Activated CD8-positive, alpha-beta T cell treated with anti-CD3 and anti-CD28 coated beads, Interleukin-2, amount 10 ng/mL, durations not matched to agents 7 days and 5 days (primary cell): ENCODE data around the gene ARF3. TPM values are rescaled to one million over a fixed set of nuclear protein-coding genes. Genes with fewer than 3 reads are reported as not detected.
A peak's percentile ranks its signal among the peaks of the same experiment; 100 is the strongest.

Experiments used
- ATAC-seq: fragments of 150-1000 bp; cut with Tn5 transposase; one replicate; pipeline ENCODE4 v1.10.0; 2021; ENCODE audit warnings: moderate library complexity
- CTCF ChIA-PET: fragments of 350-600 bp; sonication (Branson Sonifier 250); formaldehyde crosslinking; loops from one replicate; lab custom pipeline; 2021; ENCODE audit warnings: antibody characterized with exemption; lab: Charles Lee
- POLR2A ChIA-PET: fragments of 350-600 bp; sonication (Branson Sonifier 250); formaldehyde crosslinking; loops from one replicate; lab custom pipeline; 2021; ENCODE audit warnings: antibody characterized with exemption; lab: Charles Lee
- DNase-seq: peaks from one replicate; pipeline ENCODE4 v3.0.0-alpha.2; 2020
- H3K27ac Mint-ChIP-seq: one replicate; pipeline ENCODE4 v1.8.0; 2021; ENCODE audit warnings: mild to moderate bottlenecking, mixed read lengths
- H3K27me3 Mint-ChIP-seq: one replicate; pipeline ENCODE4 v1.8.0; 2021; ENCODE audit warnings: low read depth, mixed read lengths
- H3K36me3 Mint-ChIP-seq: one replicate; pipeline ENCODE4 v1.8.0; 2021; ENCODE audit warnings: low read depth, mixed read lengths
- H3K4me1 Mint-ChIP-seq: one replicate; pipeline ENCODE4 v1.8.0; 2021; ENCODE audit warnings: low read depth, mixed read lengths
- H3K4me3 Mint-ChIP-seq: one replicate; pipeline ENCODE4 v1.8.0; 2021; ENCODE audit warnings: mild to moderate bottlenecking, mixed read lengths
- H3K9me3 Mint-ChIP-seq: one replicate; pipeline ENCODE4 v1.8.0; 2022; ENCODE audit warnings: mixed read lengths; ENCODE audit not compliant: insufficient read depth
- total RNA-seq, 2 experiments: library from RNA; stranded (reverse); gene quantifications; one replicate each; pipeline ENCODE4 v1.2.3, GENCODE V29; 2021

Gene ARF3
- total RNA-seq, 2 experiments from 2014 or later = 104 to 108 TPM

DNA sequence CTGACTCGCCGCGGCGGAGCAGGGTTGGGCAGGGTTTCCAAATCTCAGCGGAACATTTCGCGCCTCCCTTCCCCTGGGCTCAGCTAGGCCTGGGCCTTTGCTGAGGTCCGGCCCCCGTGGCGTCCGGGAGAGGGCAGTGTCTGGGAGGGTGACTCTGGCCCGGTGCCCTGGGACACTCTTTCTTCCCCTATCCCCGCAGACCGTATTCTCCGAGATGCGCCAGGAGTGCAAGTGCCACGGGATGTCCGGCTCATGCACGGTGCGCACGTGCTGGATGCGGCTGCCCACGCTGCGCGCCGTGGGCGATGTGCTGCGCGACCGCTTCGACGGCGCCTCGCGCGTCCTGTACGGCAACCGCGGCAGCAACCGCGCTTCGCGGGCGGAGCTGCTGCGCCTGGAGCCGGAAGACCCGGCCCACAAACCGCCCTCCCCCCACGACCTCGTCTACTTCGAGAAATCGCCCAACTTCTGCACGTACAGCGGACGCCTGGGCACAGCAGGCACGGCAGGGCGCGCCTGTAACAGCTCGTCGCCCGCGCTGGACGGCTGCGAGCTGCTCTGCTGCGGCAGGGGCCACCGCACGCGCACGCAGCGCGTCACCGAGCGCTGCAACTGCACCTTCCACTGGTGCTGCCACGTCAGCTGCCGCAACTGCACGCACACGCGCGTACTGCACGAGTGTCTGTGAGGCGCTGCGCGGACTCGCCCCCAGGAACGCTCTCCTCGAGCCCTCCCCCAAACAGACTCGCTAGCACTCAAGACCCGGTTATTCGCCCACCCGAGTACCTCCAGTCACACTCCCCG is 23.9 kb upstream of the ARF3 start:
- peaks cover 74% of the 10 kb centered on the region for H3K27me3 Mint-ChIP-seq
- CTCF ChIA-PET = interaction anchor here (0.6 to 5.9 kb wide), 8 partner anchors 9 to 166 kb away, joined by 3 to 59 read pairs (median 4); partner anchors contain the start of genes DDX23, FKBP11 and WNT10B
- H3K36me3 Mint-ChIP-seq = no peaks in the 10 kb centered on the region
- H3K27ac Mint-ChIP-seq = peak overlapping the region; percentile 82
- no peaks in the 10 kb centered on the region for H3K9me3 Mint-ChIP-seq
- peak overlapping the region; percentile 76 for H3K4me3 Mint-ChIP-seq
- ATAC-seq (peak; percentile 35), DNase-seq (peak; percentile 70)
- POLR2A ChIA-PET = interaction anchor here (2.0 kb wide), 1 partner anchor 128 kb away, joined by 10 read pairs; the partner anchor contains the start of gene DDX23
- H3K4me1 Mint-ChIP-seq = peaks cover 53% of the 10 kb centered on the region

- peaks cover 53% of the 10 kb centered on the region for H3K4me1 Mint-ChIP-seq
- H3K4me3 Mint-ChIP-seq = peak overlapping the region; percentile 76
- H3K27me3 Mint-ChIP-seq = peaks cover 75% of the 10 kb centered on the region
- peak overlapping the region; percentile 82 for H3K27ac Mint-ChIP-seq
- H3K9me3 Mint-ChIP-seq = no peaks in the 10 kb centered on the region
- ChIA-PET POLR2A (interaction anchor here (0.7 to 2.0 kb wide), 3 partner anchors 56 to 221 kb away, joined by 3 to 10 read pairs (median 3); partner anchors contain the start of gene DDX23), CTCF (interaction anchor here (1.0 to 5.9 kb wide), 12 partner anchors 7 to 165 kb away, joined by 3 to 77 read pairs (median 10); partner anchors contain the start of genes ARF3, DDX23, FKBP11 and WNT10B)
- H3K36me3 Mint-ChIP-seq = no peaks in the 10 kb centered on the region
- peak; percentile 18 for ATAC-seq
- peak; percentile 50 for DNase-seq
Measured at GRCh38 chr12:48980389-48980952, 23.2 kb upstream of the ARF3 start.

- Mint-ChIP-seq H3K4me3 (peak overlapping the region; percentile 76), H3K27ac (peak overlapping the region; percentile 70), H3K27me3 (peaks cover 73% of the 10 kb centered on the region), H3K4me1 (peaks cover 53% of the 10 kb centered on the region), H3K9me3 (no peaks in the 10 kb centered on the region), H3K36me3 (no peaks in the 10 kb centered on the region)
- DNase-seq (peak; percentile 68), ATAC-seq (peak; percentile 43)
- ChIA-PET CTCF (interaction anchor here (1.0 to 5.9 kb wide), 17 partner anchors 8 to 165 kb away, joined by 3 to 77 read pairs (median 6); partner anchors contain the start of genes ARF3, DDX23, FKBP11 and WNT10B), POLR2A (interaction anchor here (0.7 to 2.0 kb wide), 3 partner anchors 56 to 222 kb away, joined by 3 to 10 read pairs (median 3); partner anchors contain the start of gene DDX23)
Measured at GRCh38 chr12:48979602-48980388, 22.5 kb upstream of the ARF3 start.

DNA sequence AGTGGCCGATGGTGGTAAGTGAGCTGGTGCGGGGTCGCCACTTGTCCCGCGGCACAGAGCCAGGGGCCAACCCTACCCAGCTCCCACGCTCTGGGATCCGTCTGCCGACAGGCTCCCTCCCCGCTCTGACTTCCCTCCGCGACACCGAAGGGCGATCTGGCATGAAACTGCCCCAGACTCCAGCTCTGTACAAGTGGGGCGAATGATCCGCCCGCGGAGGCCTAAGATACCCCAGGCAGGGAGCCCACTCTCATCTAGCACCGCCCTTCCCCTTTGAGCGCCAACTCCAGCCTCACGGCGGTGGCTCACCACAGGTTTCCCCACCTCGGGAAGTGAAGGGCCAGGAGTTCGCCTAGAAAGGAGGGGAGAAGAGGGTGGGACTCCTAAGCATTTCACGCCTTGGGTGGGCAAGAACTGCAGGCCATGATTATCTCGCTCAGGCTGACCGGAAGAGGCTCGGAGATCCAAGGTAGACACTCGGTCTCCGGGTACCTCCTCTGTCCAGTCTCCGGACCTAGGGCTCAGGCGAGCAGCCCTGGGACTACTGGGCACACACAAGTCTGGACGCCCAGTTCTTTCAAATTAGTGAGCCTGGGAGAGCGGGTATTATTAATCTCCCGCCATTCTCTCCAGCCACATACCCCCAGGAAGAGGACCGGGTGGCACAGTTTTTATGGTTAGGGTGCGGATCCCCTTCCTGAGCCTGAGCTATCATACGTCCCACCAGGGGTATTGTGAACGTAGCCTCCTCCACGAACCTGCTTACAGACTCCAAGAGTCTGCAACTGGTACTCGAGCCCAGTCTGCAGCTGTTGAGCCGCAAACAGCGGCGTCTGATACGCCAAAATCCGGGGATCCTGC is 21.7 kb upstream of the ARF3 start:
- peak; percentile 3 for ATAC-seq
- CTCF ChIA-PET = interaction anchor here (0.9 to 5.9 kb wide), 21 partner anchors 9 to 164 kb away, joined by 3 to 77 read pairs (median 8); partner anchors contain the start of genes ARF3, DDN, DDX23 and FKBP11
- Mint-ChIP-seq H3K4me3 (peak overlapping the region; percentile 76), H3K9me3 (no peaks in the 10 kb centered on the region), H3K36me3 (no peaks in the 10 kb centered on the region), H3K27ac (peak overlapping the region; percentile 70), H3K4me1 (peaks cover 53% of the 10 kb centered on the region), H3K27me3 (peaks cover 70% of the 10 kb centered on the region)
- POLR2A ChIA-PET = interaction anchor here (0.9 to 2.0 kb wide), 4 partner anchors 21 to 126 kb away, joined by 3 to 10 read pairs (median 4); partner anchors contain the start of genes ARF3, DDX23 and FKBP11
- no peak for DNase-seq

DNA sequence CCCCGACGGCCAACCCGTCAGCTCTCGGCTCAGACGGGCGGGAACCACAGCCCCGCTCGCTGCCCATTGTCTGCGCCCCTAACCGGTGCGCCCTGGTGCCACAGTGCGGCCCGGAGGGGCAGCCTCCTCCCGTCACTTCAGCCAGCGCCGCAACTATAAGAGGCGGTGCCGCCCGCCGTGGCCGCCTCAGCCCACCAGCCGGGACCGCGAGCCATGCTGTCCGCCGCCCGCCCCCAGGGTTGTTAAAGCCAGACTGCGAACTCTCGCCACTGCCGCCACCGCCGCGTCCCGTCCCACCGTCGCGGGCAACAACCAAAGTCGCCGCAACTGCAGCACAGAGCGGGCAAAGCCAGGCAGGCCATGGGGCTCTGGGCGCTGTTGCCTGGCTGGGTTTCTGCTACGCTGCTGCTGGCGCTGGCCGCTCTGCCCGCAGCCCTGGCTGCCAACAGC is 21.0 kb upstream of the ARF3 start, which contains the start of gene WNT1:
TSS of gene WNT1 (plus strand) at position 32 of the 450 bp plus-strand sequence. CDS start at position 361, 329 bp downstream.
- ChIA-PET POLR2A (interaction anchor here (0.9 to 1.3 kb wide), 4 partner anchors 10 to 53 kb away, joined by 3 to 4 read pairs (median 3); partner anchors contain the start of genes ARF3 and FKBP11), CTCF (interaction anchor here (0.6 to 5.9 kb wide), 22 partner anchors 9 to 164 kb away, joined by 3 to 77 read pairs (median 8); partner anchors contain the start of genes ARF3, DDN, DDX23 and FKBP11)
- Mint-ChIP-seq H3K9me3 (no peaks in the 10 kb centered on the region), H3K4me1 (peaks cover 53% of the 10 kb centered on the region), H3K27me3 (peaks cover 68% of the 10 kb centered on the region), H3K4me3 (peak within 1 kb of the TSS; percentile 76), H3K27ac (peak within 1 kb of the TSS; percentile 39), H3K36me3 (no peaks in the 10 kb centered on the region)
- ATAC-seq (peak; percentile 4), DNase-seq (no peak)

DNA sequence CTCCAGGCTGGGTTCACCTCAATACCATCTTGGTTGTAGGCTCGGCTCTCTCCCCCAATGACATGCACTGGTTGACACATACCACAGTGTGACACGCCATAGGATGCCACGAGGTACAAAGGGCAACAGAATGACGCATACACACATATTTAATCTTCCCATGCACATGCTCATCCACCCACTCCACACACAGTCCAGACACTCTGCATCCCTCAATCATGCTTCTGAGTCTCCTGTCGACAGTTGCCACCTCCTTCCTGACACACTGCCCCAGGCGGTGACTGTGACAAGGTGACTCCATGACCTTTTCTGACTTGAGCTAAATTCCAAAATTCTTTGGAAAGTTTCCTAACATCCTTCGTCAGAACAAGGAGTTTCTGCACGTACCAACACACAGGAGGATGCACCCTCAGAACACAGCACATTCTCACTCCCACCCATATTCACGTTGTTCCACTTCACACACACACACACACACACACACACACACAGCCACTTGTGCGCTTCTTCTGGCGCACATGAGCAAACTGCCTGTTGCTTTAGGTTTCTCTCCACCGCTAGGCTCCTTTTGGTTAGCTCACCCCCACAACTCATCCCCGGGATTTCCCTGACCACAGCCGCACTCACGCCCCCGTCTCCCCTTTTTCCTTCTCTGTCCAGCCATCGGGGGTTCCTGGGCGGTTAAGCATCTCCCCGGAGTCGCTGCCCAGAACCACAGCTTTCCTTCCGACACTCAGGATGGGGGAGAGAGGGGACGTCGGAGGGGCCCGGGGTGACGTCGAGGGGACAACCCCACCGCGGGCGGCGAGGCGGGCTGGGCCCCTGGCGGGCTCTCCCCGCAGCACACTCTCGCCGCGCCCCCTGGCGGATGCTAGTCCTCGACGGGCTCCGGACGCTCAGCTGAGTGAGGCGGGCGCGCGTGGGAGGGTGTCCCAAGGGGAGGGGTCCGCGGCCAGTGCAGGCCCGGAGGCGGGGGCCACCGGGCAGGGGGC is 20.3 kb upstream of the ARF3 start:
- POLR2A ChIA-PET = interaction anchor here (0.6 to 1.3 kb wide), 6 partner anchors 9 to 125 kb away, joined by 3 to 4 read pairs (median 3); partner anchors contain the start of genes ARF3, DDX23 and FKBP11
- peaks cover 58% of the 10 kb centered on the region for H3K4me1 Mint-ChIP-seq

DNA sequence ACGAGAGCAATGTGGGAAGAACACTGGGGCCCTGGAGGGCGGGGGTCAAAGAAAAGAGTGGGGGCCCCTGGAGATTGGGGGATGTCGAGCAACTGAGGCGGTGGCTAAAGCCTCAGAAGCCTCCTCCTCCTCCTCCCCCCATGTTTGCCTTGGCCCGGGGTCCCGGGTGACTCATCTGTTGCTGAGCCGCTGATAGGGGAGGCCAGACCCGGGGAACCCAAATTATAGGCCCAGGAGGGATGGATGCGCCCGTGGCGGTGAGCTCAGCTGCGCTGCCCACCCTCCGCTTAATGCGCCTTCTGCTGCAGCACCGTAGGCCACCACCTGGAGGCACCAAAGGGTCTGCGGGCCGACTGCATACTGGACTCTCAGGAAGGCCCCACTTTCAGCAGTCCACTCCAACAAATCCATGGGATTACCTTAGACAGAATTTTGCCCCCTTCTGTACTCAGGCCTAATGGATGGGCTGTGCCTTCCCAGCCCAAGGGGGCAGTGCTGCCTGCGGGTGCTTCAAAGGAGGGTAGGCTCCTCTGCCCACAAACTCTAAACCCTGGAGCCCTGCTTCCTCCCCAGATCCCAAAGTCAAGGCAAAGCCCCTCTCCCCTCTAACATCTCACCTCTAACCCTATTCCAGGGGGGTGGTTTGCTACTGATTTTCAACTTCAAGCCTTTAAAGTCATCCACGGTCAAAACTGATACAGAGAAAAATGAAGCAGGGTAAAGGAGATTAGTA is 16.8 kb upstream of the ARF3 start:
- H3K27ac Mint-ChIP-seq = no peak overlapping the region
- H3K4me3 Mint-ChIP-seq = no peak overlapping the region
- no peaks in the 10 kb centered on the region for H3K36me3 Mint-ChIP-seq
- CTCF ChIA-PET = interaction anchor here (0.7 to 2.1 kb wide), 9 partner anchors 9 to 122 kb away, joined by 3 to 12 read pairs (median 5); partner anchors contain the start of gene DDX23
- no peaks in the 10 kb centered on the region for H3K9me3 Mint-ChIP-seq
- peaks cover 83% of the 10 kb centered on the region for H3K27me3 Mint-ChIP-seq
- POLR2A ChIA-PET = no interaction called here
- peaks cover 54% of the 10 kb centered on the region for H3K4me1 Mint-ChIP-seq
- DNase-seq = peak; percentile 62
- ATAC-seq = peak; percentile 22

More for the DNA sequence above, 20.3 kb upstream of the ARF3 start:
- Mint-ChIP-seq H3K27ac (peak overlapping the region; percentile 32), H3K9me3 (no peaks in the 10 kb centered on the region), H3K4me3 (peak overlapping the region; percentile 47), H3K36me3 (no peaks in the 10 kb centered on the region), H3K27me3 (peaks cover 72% of the 10 kb centered on the region)
- ATAC-seq (peak; percentile 54), DNase-seq (peak; percentile 80)
- CTCF ChIA-PET = interaction anchor here (0.6 to 5.9 kb wide), 32 partner anchors 9 to 163 kb away, joined by 3 to 77 read pairs (median 5); partner anchors contain the start of genes ARF3, DDN, DDX23 and FKBP11

DNA sequence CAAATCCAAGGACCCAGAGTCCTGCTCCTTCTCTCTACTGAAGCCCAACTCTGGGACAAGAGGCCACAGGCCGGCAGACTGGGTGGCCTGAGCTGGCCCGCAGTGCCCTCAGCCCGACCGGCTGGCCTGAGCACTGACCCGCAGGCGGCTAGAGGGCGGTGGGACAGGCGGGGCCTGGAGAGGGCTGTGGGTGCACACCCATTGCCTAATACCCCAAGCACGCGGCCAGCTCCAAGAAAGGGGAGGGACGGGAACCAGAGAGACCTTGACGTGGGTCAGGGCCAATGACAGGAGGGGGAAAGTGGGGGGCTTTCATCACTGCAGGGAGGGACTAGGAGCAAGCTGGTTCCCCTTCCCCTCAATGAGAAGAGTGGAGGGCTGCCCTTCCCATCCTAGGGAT is 16.2 kb upstream of the ARF3 start:
- DNase-seq = no peak
- H3K9me3 Mint-ChIP-seq = no peaks in the 10 kb centered on the region
- POLR2A ChIA-PET = no interaction called here
- CTCF ChIA-PET = interaction anchor here (0.9 to 2.1 kb wide), 8 partner anchors 9 to 121 kb away, joined by 3 to 12 read pairs (median 5); partner anchors contain the start of gene DDX23
- peaks cover 84% of the 10 kb centered on the region for H3K27me3 Mint-ChIP-seq
- H3K4me1 Mint-ChIP-seq = peaks cover 48% of the 10 kb centered on the region
- no peak for ATAC-seq
- no peak overlapping the region for H3K27ac Mint-ChIP-seq
- no peak overlapping the region for H3K4me3 Mint-ChIP-seq
- H3K36me3 Mint-ChIP-seq = no peaks in the 10 kb centered on the region
